H1 (cell line): ENCODE results near the gene GIPR. TPM values are rescaled to one million over a fixed set of nuclear protein-coding genes. Genes with fewer than 3 reads are reported as not detected.

Experiments
- ASH2L ChIP-seq: fragments of 200-600, 300-600 bp; sonication (generic); IDR thresholded peaks from one replicate; pipeline ENCODE4 v1.7.1; 2017; ENCODE audit warnings: low read length
- CBX8 ChIP-seq: fragments of 300-800, 300-1000 bp; sonication (generic); IDR thresholded peaks from 2 replicates; pipeline ENCODE4 v1.7.1; 2016; ENCODE audit warnings: low read depth, low read length, borderline replicate concordance
- FOSL1 ChIP-seq: IDR thresholded peaks from 2 replicates; pipeline ENCODE4 v1.6.1; 2011; ENCODE audit warnings: mild to moderate bottlenecking, low read depth, low read length, moderate library complexity; ENCODE audit not compliant: insufficient read depth
- GTF2F1 ChIP-seq: IDR thresholded peaks from 2 replicates; pipeline ENCODE4 v1.6.1; 2012; ENCODE audit warnings: low read depth, low read length, improper control_type of control experiment, borderline replicate concordance
- HDAC2 ChIP-seq, 2 experiments: fragments of 300-600 bp in 1 of 2; sonication (generic) in 1 of 2; IDR thresholded peaks; 2 replicates each; pipeline ENCODE4 v1.6.1; 2011 to 2012; ENCODE audit warnings: low read depth in 2 of 2, low read length in 2 of 2, mild to moderate bottlenecking in 2 of 2, moderate library complexity in 2 of 2, borderline replicate concordance in 1 of 2, inconsistent platforms in 1 of 2
- KDM4A ChIP-seq: IDR thresholded peaks from one replicate; pipeline ENCODE4 v1.7.1; 2012; ENCODE audit warnings: low read depth, mild to moderate bottlenecking, moderate library complexity, low read length, inconsistent platforms; ENCODE audit not compliant: severe bottlenecking
- PHF8 ChIP-seq: fragments of 200-600 bp; sonication (generic); conservative IDR thresholded peaks from 2 replicates; pipeline ENCODE4 v1.7.1; 2012; ENCODE audit warnings: low read depth, mild to moderate bottlenecking, inconsistent platforms, low read length, moderate library complexity
- POLR2A ChIP-seq, 2 experiments: IDR thresholded peaks; 1 replicate in 1 of 2; 2 replicates in 1 of 2; pipeline ENCODE4 v1.6.1; 2011; ENCODE audit warnings: low read depth in 2 of 2, low read length in 2 of 2, mild to moderate bottlenecking in 2 of 2; ENCODE audit errors: control extremely low read depth in 1 of 2
- POLR2AphosphoS5 ChIP-seq: IDR thresholded peaks from 2 replicates; pipeline ENCODE4 v1.6.1; 2011; ENCODE audit warnings: low read depth, low read length
- RXRA ChIP-seq: IDR thresholded peaks from 2 replicates; pipeline ENCODE4 v1.6.1; 2011; ENCODE audit warnings: low read depth, mild to moderate bottlenecking, low read length, moderate library complexity; ENCODE audit not compliant: insufficient read depth
- SP1 ChIP-seq: IDR thresholded peaks from 2 replicates; pipeline ENCODE4 v1.6.1; 2011; ENCODE audit warnings: low read depth, low read length
- polyA plus RNA-seq, 7 experiments: library from polyadenylated mRNA; depleted of rRNA in 3 of 7; stranded (reverse) in 5 of 7; unstranded in 2 of 7; fragments of >200 nt in 5 of 7; fragments of 200-250 nt in 2 of 7; gene quantifications; 1 replicate in 5 of 7; 2 replicates in 1 of 7; 4 replicates in 1 of 7; pipeline versions ENCODE4 v1.2.1 to v1.2.3, GENCODE V29; 2011 to 2013; ENCODE audit warnings: missing spikeins in 2 of 7, mixed read lengths in 2 of 7
- total RNA-seq: library from RNA; stranded (reverse); fragmentation: NEBNext Ultra II Directional; extraction: Animal tissue kit (Norgen Biotek cat#: 25700); gene quantifications from 2 replicates; pipeline ENCODE4 v1.2.1, GENCODE V29; 2021
- TF ChIP-seq, protein P1 (sequence below): IDR thresholded peaks from 2 replicates; pipeline ENCODE4 v1.6.1; 2012; ENCODE audit warnings: low read length, inconsistent platforms
- TF ChIP-seq, protein P2 (sequence below): IDR thresholded peaks from 2 replicates; pipeline ENCODE4 v1.6.1; 2012; ENCODE audit warnings: inconsistent platforms

GIPR gene
- total and polyA plus RNA-seq, 2 of the 8 experiments (the other 6 are each of a cell fraction or from before 2014, with no cell fraction given), result 0.42 to 1.3 TPM

DNA sequence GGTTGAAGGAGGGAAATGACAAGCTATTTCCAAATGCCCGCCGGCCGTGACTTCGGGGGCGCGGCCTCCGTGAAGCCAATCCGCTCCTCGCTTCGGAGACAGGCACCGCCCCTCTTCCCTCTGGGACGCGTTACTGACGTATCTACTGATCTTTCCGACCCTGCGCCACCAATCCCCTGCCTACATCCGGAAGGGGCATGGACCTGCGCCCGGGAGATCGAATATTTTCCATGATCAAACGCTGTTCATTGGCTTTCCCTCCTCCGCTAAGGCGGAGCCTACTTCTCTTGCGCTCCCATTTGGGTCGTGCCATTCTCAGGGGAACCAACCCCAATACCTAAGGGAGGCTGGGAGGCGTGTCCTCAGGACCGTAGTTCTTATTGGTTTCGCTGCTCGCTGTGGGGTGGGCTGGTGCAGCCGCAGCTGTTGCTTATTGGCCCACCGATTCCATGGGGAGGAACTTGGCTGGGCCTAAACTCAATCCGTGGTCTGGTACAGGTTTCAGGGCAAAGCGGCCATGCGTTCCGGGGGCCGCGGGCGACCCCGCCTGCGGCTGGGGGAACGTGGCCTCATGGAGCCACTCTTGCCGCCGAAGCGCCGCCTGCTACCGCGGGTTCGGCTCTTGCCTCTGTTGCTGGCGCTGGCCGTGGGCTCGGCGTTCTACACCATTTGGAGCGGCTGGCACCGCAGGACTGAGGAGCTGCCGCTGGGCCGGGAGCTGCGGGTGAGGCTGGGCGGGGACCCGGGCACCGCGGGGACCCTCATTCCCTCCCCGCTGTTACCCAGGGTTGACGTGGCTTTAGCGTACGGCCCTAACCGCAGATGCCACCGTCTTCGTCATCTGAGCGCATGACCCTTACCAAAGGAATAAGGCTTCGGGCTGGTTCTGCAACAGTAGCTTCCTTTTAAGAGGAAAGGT, 24.4 kb downstream of the GIPR start, which contains the start of gene QPCTL (continued):
- 0 out of 2 replicates have a peak, but pooled peaks have one; percentile 42 for TF ChIP-seq POLR2AphosphoS5
- TF ChIP-seq SP1, result peak; percentile 88; the same call in 1 of the 2 replicates
- TF ChIP-seq KDM4A, result peak; percentile 68
- TF ChIP-seq ASH2L, result no peak
- TF ChIP-seq HDAC2 (IDR thresholded peaks at IDR 0.05; ENCODE audit: borderline replicate concordance in 1 of 2, low read depth in 2 of 2, low read length in 2 of 2), result 0 out of 4 replicates have a peak, but pooled peaks of 1 of the 2 experiments have one; percentile 50
- no peak for TF ChIP-seq CBX8
- peak; percentile 91 for TF ChIP-seq PHF8
- TF ChIP-seq, protein P1, sequence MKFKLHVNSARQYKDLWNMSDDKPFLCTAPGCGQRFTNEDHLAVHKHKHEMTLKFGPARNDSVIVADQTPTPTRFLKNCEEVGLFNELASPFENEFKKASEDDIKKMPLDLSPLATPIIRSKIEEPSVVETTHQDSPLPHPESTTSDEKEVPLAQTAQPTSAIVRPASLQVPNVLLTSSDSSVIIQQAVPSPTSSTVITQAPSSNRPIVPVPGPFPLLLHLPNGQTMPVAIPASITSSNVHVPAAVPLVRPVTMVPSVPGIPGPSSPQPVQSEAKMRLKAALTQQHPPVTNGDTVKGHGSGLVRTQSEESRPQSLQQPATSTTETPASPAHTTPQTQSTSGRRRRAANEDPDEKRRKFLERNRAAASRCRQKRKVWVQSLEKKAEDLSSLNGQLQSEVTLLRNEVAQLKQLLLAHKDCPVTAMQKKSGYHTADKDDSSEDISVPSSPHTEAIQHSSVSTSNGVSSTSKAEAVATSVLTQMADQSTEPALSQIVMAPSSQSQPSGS, result 0 out of 2 replicates have a peak, but pooled peaks have one; percentile 6
- TF ChIP-seq GTF2F1, result 0 out of 2 replicates have a peak, but pooled peaks have one; percentile 6
- TF ChIP-seq POLR2A (IDR thresholded peaks at IDR 0.05; ENCODE audit: control extremely low read depth in 1 of 2, low read depth in 2 of 2, low read length in 2 of 2), result peak; percentile 71 to 80; a peak in 2 of 3 replicates
- TF ChIP-seq, protein P2, sequence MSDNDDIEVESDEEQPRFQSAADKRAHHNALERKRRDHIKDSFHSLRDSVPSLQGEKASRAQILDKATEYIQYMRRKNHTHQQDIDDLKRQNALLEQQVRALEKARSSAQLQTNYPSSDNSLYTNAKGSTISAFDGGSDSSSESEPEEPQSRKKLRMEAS, result peak; percentile 78
- no peak for TF ChIP-seq RXRA
- TF ChIP-seq FOSL1, result no peak
